ENCODE measurements around the gene SMG6. TPM values are rescaled to one million over a fixed set of nuclear protein-coding genes. Genes with fewer than 3 reads are reported as not detected.

SMG6 gene
- total and polyA plus RNA-seq, 2 of the 13 experiments (the other 11 are each of a cell fraction or from before 2014, with no cell fraction given): 4.6 to 14.6 TPM

- no TSS peak for BruUV-seq (replicated peaks)
- H3K4me2 ChIP-seq (ENCODE audit: low read depth, low read length): no peak overlapping the region
- H2AFZ ChIP-seq (ENCODE audit: low read length): no peak overlapping the region
- no peaks in the 10 kb centered on the region for H4K20me1 ChIP-seq (ENCODE audit: insufficient read depth, low read length)
- H3K9me3 ChIP-seq (ENCODE audit: low read length): no peaks in the 10 kb centered on the region
- ChIA-PET POLR2A (no interaction called here), CTCF (ENCODE audit: low intra/inter-chr PET ratio, low total read pairs) (no interaction called here)
- 79% methylated on average over 7 of the region's 7 CpGs for WGBS (ENCODE audit: low lambda C conversion rate)
- peak; percentile 48; the same call in 2 of the 3 replicates for ATAC-seq
- peak; percentile 18 for FAIRE-seq
- H3K27ac ChIP-seq (ENCODE audit: extremely low read length, insufficient read depth, low read length): no peak overlapping the region
- H3K9ac ChIP-seq (ENCODE audit: insufficient read depth, low read depth, low read length): no peak overlapping the region
- no peaks in the 10 kb centered on the region for H3K79me2 ChIP-seq (ENCODE audit: insufficient read depth, low read length)
- intact Hi-C loops (cut with micrococcal nuclease; ENCODE audit: unreplicated experiment): no loop called here
- no peaks in the 10 kb centered on the region for H3K27me3 ChIP-seq (ENCODE audit: control insufficient read depth in 1 of 2, insufficient read depth in 2 of 2, low read length in 2 of 2)
- H3K36me3 ChIP-seq (replicated peaks in 1 of 2; ENCODE audit: control insufficient read depth in 1 of 2, insufficient read depth in 2 of 2, low read length in 2 of 2): peaks cover 24 to 64% of the 10 kb centered on the region in 2 experiments
- no peak overlapping the region for H3K4me3 ChIP-seq (replicated peaks in 1 of 3; ENCODE audit: insufficient read depth in 1 of 3, low read depth in 2 of 3, low read length in 3 of 3)
- H3K4me1 ChIP-seq (ENCODE audit: insufficient read depth, low read length): no peaks in the 10 kb centered on the region
- in situ Hi-C loops (cut with HindIII; ENCODE audit: extremely low pct_ligation_motif_present, low pct_unique_long_range_greater_than_20kb): no loop called here
- peak; percentile 60 for DNase-seq (ENCODE audit: low spot score)
- no peak for TF ChIP-seq ZNF615 (CRISPR knock-in tag; IDR thresholded peaks at IDR 0.05; ENCODE audit: borderline replicate concordance)
- TF ChIP-seq AGO2 (optimal IDR thresholded peaks at IDR 0.05; ENCODE audit: low read depth, low read length): no peak
- no peak for TF ChIP-seq ZNF572 (CRISPR knock-in tag; IDR thresholded peaks at IDR 0.05)
- peak; percentile 52 for TF ChIP-seq STAG1 (CRISPR knock-in tag; IDR thresholded peaks at IDR 0.05)
- TF ChIP-seq CEBPB (IDR thresholded peaks at IDR 0.05; ENCODE audit: borderline replicate concordance, low read depth, low read length): peak; percentile 36; the same call in 1 of the 2 replicates
- no peak for TF ChIP-seq SP5 (CRISPR knock-in tag; IDR thresholded peaks at IDR 0.05; ENCODE audit: borderline replicate concordance, low read depth)
- TF ChIP-seq ZNF143 (CRISPR knock-in tag; IDR thresholded peaks at IDR 0.05): no peak
- no peak for TF ChIP-seq NFAT5 (CRISPR knock-in tag; IDR thresholded peaks at IDR 0.05)
- TF ChIP-seq ZBTB3 (CRISPR knock-in tag; IDR thresholded peaks at IDR 0.05; ENCODE audit: borderline replicate concordance, low read depth): no peak
- no peak for TF ChIP-seq RARA (CRISPR knock-in tag; IDR thresholded peaks at IDR 0.05)
- TF ChIP-seq, protein P1, sequence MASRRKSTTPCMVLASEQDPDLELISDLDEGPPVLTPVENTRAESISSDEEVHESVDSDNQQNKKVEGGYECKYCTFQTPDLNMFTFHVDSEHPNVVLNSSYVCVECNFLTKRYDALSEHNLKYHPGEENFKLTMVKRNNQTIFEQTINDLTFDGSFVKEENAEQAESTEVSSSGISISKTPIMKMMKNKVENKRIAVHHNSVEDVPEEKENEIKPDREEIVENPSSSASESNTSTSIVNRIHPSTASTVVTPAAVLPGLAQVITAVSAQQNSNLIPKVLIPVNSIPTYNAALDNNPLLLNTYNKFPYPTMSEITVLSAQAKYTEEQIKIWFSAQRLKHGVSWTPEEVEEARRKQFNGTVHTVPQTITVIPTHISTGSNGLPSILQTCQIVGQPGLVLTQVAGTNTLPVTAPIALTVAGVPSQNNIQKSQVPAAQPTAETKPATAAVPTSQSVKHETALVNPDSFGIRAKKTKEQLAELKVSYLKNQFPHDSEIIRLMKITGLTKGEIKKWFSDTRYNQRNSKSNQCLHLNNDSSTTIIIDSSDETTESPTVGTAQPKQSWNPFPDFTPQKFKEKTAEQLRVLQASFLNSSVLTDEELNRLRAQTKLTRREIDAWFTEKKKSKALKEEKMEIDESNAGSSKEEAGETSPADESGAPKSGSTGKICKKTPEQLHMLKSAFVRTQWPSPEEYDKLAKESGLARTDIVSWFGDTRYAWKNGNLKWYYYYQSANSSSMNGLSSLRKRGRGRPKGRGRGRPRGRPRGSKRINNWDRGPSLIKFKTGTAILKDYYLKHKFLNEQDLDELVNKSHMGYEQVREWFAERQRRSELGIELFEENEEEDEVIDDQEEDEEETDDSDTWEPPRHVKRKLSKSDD (CRISPR knock-in tag; IDR thresholded peaks at IDR 0.05; ENCODE audit: low read depth): no peak
- TF ChIP-seq, protein P2, sequence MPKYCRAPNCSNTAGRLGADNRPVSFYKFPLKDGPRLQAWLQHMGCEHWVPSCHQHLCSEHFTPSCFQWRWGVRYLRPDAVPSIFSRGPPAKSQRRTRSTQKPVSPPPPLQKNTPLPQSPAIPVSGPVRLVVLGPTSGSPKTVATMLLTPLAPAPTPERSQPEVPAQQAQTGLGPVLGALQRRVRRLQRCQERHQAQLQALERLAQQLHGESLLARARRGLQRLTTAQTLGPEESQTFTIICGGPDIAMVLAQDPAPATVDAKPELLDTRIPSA (CRISPR knock-in tag; IDR thresholded peaks at IDR 0.05; ENCODE audit: borderline replicate concordance): no peak
- no peak for TF ChIP-seq SRSF1 (optimal IDR thresholded peaks at IDR 0.05; ENCODE audit: low read depth, low read length)
- TF ChIP-seq, protein P3, sequence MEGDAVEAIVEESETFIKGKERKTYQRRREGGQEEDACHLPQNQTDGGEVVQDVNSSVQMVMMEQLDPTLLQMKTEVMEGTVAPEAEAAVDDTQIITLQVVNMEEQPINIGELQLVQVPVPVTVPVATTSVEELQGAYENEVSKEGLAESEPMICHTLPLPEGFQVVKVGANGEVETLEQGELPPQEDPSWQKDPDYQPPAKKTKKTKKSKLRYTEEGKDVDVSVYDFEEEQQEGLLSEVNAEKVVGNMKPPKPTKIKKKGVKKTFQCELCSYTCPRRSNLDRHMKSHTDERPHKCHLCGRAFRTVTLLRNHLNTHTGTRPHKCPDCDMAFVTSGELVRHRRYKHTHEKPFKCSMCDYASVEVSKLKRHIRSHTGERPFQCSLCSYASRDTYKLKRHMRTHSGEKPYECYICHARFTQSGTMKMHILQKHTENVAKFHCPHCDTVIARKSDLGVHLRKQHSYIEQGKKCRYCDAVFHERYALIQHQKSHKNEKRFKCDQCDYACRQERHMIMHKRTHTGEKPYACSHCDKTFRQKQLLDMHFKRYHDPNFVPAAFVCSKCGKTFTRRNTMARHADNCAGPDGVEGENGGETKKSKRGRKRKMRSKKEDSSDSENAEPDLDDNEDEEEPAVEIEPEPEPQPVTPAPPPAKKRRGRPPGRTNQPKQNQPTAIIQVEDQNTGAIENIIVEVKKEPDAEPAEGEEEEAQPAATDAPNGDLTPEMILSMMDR (CRISPR knock-in tag; IDR thresholded peaks at IDR 0.05): peak; percentile 42
These were observed 21.2 kb downstream of the SMG6 start for GRCh38 chr17:2282297-2282873.

Measured in HepG2 (cell line).